ENCODE data around the gene HSF5.

DNA sequence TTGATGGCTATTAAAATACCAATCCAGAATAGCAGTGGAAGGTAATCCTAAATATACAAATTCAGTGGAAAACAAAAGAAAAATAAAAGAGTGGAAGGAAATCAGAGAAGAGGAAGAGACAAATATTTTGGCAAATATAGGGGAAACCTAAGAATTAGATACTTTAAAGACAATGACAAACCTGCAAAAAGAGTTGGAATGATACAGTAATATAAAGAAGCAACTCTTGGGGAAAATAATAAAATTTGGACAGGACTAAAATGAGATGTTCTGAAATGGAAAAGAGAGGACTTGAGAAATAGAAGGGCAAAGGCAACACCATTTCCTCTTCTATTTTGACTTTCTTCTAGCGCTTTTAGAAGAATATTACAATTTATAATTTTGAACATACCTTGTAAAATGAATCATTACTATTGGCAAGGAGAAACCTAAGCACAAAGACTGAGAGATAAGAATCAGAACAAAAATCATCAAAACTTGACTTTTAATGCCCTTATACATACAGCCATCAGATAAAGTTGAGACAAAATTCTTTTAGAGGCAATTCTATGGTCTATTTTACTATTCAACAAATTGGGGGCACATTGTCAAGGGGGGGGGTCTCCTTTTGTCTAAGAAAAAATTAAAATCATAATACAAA, 76.0 kb downstream of the HSF5 start:
- TF ChIP-seq, protein P1, sequence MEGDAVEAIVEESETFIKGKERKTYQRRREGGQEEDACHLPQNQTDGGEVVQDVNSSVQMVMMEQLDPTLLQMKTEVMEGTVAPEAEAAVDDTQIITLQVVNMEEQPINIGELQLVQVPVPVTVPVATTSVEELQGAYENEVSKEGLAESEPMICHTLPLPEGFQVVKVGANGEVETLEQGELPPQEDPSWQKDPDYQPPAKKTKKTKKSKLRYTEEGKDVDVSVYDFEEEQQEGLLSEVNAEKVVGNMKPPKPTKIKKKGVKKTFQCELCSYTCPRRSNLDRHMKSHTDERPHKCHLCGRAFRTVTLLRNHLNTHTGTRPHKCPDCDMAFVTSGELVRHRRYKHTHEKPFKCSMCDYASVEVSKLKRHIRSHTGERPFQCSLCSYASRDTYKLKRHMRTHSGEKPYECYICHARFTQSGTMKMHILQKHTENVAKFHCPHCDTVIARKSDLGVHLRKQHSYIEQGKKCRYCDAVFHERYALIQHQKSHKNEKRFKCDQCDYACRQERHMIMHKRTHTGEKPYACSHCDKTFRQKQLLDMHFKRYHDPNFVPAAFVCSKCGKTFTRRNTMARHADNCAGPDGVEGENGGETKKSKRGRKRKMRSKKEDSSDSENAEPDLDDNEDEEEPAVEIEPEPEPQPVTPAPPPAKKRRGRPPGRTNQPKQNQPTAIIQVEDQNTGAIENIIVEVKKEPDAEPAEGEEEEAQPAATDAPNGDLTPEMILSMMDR (IDR thresholded peaks at IDR 0.05; ENCODE audit: borderline replicate concordance, extremely low read depth, low read length, poor library complexity, severe bottlenecking): no peak
- no peak for TF ChIP-seq EZH2 (IDR thresholded peaks at IDR 0.05; ENCODE audit: borderline replicate concordance, low read depth, low read length, severe bottlenecking)

All from DND-41 (cell line).